ENCODE results near the gene TPST1. TPM values are rescaled to one million over a fixed set of nuclear protein-coding genes. Genes with fewer than 3 reads are reported as not detected.

TPST1 gene
- total and polyA plus RNA-seq, 2 of the 8 experiments (the other 6 are each of a cell fraction or from before 2014, with no cell fraction given): 8.2 to 18.4 TPM

DNA sequence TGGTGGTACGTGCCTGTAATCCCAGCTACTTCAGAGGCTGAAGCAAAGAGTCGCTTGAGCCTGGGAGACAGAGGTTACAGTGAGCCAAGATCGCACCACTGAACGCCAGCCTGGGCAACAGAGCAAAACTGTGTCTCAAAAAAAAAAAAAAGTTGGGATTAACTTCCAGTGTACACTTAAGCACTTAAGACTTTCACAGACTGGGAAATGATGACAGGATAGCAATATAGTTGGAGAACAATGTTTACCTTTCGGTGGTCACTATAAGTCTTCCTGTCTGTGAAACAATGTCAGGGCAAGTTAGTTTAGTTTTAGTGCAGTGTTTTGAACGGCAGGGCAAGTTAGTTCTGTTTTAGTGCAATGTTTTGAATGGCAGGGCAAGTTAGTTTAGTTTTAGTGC is 130.2 kb downstream of the TPST1 start:
- Histone ChIP-seq H3K4me3 (ENCODE audit: extremely low read depth in 1 of 4, insufficient read depth in 2 of 4, low read depth in 3 of 4, low read length in 4 of 4) (no peak overlapping the region), H2BK20ac (ENCODE audit: low read length) (no peak overlapping the region), H2BK12ac (ENCODE audit: low read depth, low read length) (no peak overlapping the region), H4K8ac (ENCODE audit: extremely low read depth, insufficient read depth, low read length) (no peak overlapping the region), H3K4me2 (ENCODE audit: insufficient read depth in 1 of 2, low read depth in 2 of 2, low read length in 2 of 2) (no peak overlapping the region), H3K23me2 (ENCODE audit: low read depth, low read length) (no peaks in the 10 kb centered on the region), H3K23ac (ENCODE audit: insufficient read length) (no peak overlapping the region), H2AFZ (ENCODE audit: low read length) (no peak overlapping the region), H2BK120ac (replicated peaks; ENCODE audit: low read depth, low read length) (no peak overlapping the region), H3K4me1 (replicated peaks in 1 of 4; ENCODE audit: control insufficient read depth in 3 of 4, insufficient read depth in 4 of 4, low read length in 3 of 4) (no peaks in the 10 kb centered on the region), H3K36me3 (ENCODE audit: control insufficient read depth in 2 of 4, insufficient read depth in 4 of 4, low read length in 3 of 4) (no peaks in the 10 kb centered on the region), H3K9ac (replicated peaks in 1 of 4; ENCODE audit: extremely low read depth in 1 of 4, low read depth in 3 of 4, low read length in 3 of 4) (no peak overlapping the region), H2AK5ac (ENCODE audit: low read depth, low read length) (no peak overlapping the region), H4K20me1 (replicated peaks in 1 of 2; ENCODE audit: control insufficient read depth in 1 of 2, insufficient read depth in 2 of 2, low read length in 2 of 2) (no peaks in the 10 kb centered on the region), H3K27ac (ENCODE audit: low read depth, low read length) (no peak overlapping the region), H3K27me3 (replicated peaks in 1 of 4; ENCODE audit: control insufficient read depth in 3 of 4, extremely low read depth in 1 of 4, insufficient read depth in 3 of 4, low read length in 3 of 4) (no peaks in the 10 kb centered on the region), H3K14ac (ENCODE audit: insufficient read length) (no peak overlapping the region), H4K5ac (ENCODE audit: insufficient read length, low read depth, low read length) (no peak overlapping the region), H3K4ac (replicated peaks; ENCODE audit: insufficient read length, low read depth, low read length) (no peak overlapping the region), H3K56ac (replicated peaks; ENCODE audit: insufficient read length, low read depth, low read length) (no peak overlapping the region), H2BK5ac (ENCODE audit: low read depth, low read length) (no peak overlapping the region), H3K79me2 (ENCODE audit: control insufficient read depth in 1 of 2, insufficient read depth in 2 of 2, low read length in 2 of 2) (no peaks in the 10 kb centered on the region), H3K79me1 (ENCODE audit: low read depth, low read length) (no peaks in the 10 kb centered on the region), H4K91ac (replicated peaks; ENCODE audit: insufficient read length, low read length) (no peak overlapping the region), H2BK15ac (ENCODE audit: low read length) (no peak overlapping the region), H3K18ac (ENCODE audit: extremely low read depth, low read length) (no peak overlapping the region), H3K9me3 (ENCODE audit: insufficient read depth in 2 of 2, low read depth in 1 of 2, low read length in 1 of 2) (peaks cover 3 to 8% of the 10 kb centered on the region in 2 experiments; a peak in 1 of 4 replicates)
- CTCF ChIA-PET (ENCODE audit: partially characterized antibody): interaction anchor here (1.2 to 1.9 kb wide), 2 partner anchors 15 to 78 kb away, joined by 3 to 5 read pairs; no protein-coding TSS in a partner anchor
- DNase-seq (ENCODE audit: low read depth in 1 of 2, low spot score in 2 of 2) (no peak), FAIRE-seq (no peak)
- 89% methylated on average over 6 of the region's 6 CpGs; no CpG with 5 or more reads in 1 of the 2 experiments for WGBS, 2 experiments (ENCODE audit: extremely low coverage in 1 of 2, insufficient coverage in 1 of 2, insufficient read length in 1 of 2, insufficient replicate concordance in 2 of 2, low coverage in 1 of 2, low lambda C conversion rate in 2 of 2, missing lambda C conversion rate in 1 of 2)
- TF ChIP-seq KDM5A (IDR thresholded peaks at IDR 0.05; ENCODE audit: low read length) (no peak), CEBPB (IDR thresholded peaks at IDR 0.05; ENCODE audit: low read depth, low read length) (no peak), RBBP5 (IDR thresholded peaks at IDR 0.05; ENCODE audit: borderline replicate concordance, low read depth, low read length) (no peak), NRF1 (IDR thresholded peaks at IDR 0.05; ENCODE audit: low read depth, low read length) (no peak), RXRA (IDR thresholded peaks at IDR 0.05; ENCODE audit: insufficient read depth, low read depth, low read length) (no peak), RAD21 (IDR thresholded peaks at IDR 0.05 in 1 of 2, conservative IDR thresholded peaks at IDR 0.05 in 1 of 2; ENCODE audit: low read depth in 2 of 2, low read length in 2 of 2) (no peak), CBX8 (IDR thresholded peaks at IDR 0.05; ENCODE audit: borderline replicate concordance, low read depth, low read length) (no peak)
- POLR2A ChIA-PET (ENCODE audit: partially characterized antibody): no interaction called here

All from H1 (cell line).